HepG2 (cell line): Measurements from ENCODE around the gene ACOT13. TPM values are rescaled to one million over a fixed set of nuclear protein-coding genes. Genes with fewer than 3 reads are reported as not detected.
A peak's percentile ranks its signal among the peaks of the same experiment; 100 is the strongest.

ENCODE experiments used
- CREB1 ChIP-seq, 2 experiments: fragments of 450-650 bp in 1 of 2; IDR thresholded peaks; 2 replicates each; pipeline ENCODE4 v1.6.1; 2016 to 2017; ENCODE audit warnings: control low read depth in 1 of 2, mild to moderate bottlenecking in 1 of 2, missing compliant biosample characterization in 1 of 2, missing genetic modification characterization in 1 of 2
- ESRRA ChIP-seq: sonication (generic); formaldehyde crosslinking; IDR thresholded peaks from 2 replicates; pipeline ENCODE4 v1.5.1; 2020; ENCODE audit warnings: mild to moderate bottlenecking, low read depth, missing genetic modification reagents
- HMG20A ChIP-seq: IDR thresholded peaks from 2 replicates; pipeline ENCODE4 v1.6.1; 2016; ENCODE audit warnings: borderline replicate concordance
- MAFG ChIP-seq: sonication (generic); formaldehyde crosslinking; IDR thresholded peaks from 2 replicates; pipeline ENCODE4 v1.5.1; 2020; ENCODE audit warnings: mild to moderate bottlenecking, missing genetic modification reagents
- MEIS1 ChIP-seq: sonication (generic); formaldehyde crosslinking; IDR thresholded peaks from 2 replicates; pipeline ENCODE4 v1.9.0; 2021; ENCODE audit warnings: mild to moderate bottlenecking, missing genetic modification reagents, moderate library complexity, borderline replicate concordance
- NR2F2 ChIP-seq: IDR thresholded peaks from 2 replicates; pipeline ENCODE4 v1.6.1; 2012; ENCODE audit warnings: low read depth, inconsistent platforms, borderline replicate concordance
- RARG ChIP-seq: sonication (generic); formaldehyde crosslinking; IDR thresholded peaks from 2 replicates; pipeline ENCODE4 v1.4.0; 2020; ENCODE audit warnings: low read depth, mild to moderate bottlenecking, missing genetic modification reagents
- ZNF326 ChIP-seq: sonication (generic); formaldehyde crosslinking; IDR thresholded peaks from 2 replicates; pipeline ENCODE4 v1.4.0; 2020; ENCODE audit warnings: missing genetic modification reagents, borderline replicate concordance
- ZNF335 ChIP-seq: sonication (generic); formaldehyde crosslinking; IDR thresholded peaks from 2 replicates; pipeline ENCODE4 v1.4.0; 2020; ENCODE audit warnings: missing genetic modification reagents
- polyA plus RNA-seq, 8 experiments: library from polyadenylated mRNA; depleted of rRNA in 3 of 8; stranded (reverse) in 7 of 8; unstranded in 1 of 8; fragments of >200 nt; fragmentation: Illumina TruSeq in 4 of 8; extraction: Trizol in 4 of 8; gene quantifications; 2 replicates each; pipeline versions ENCODE4 v1.2.1 to v1.2.3, GENCODE V29; 2011 to 2016; ENCODE audit warnings: low read depth in 4 of 8, missing spikeins in 1 of 8, mixed read lengths in 1 of 8; ENCODE audit not compliant: insufficient read depth in 1 of 8
- total RNA-seq, 5 experiments: library from RNA; depleted of rRNA; stranded (reverse); fragments of >200 nt; fragmentation: Illumina TruSeq; extraction: Trizol; gene quantifications; 2 replicates each; pipeline ENCODE4 v1.2.3, GENCODE V29; 2016; ENCODE audit warnings: low read depth in 1 of 5
- TF ChIP-seq, protein P1 (sequence below): sonication (generic); formaldehyde crosslinking; IDR thresholded peaks from 2 replicates; pipeline ENCODE4 v1.4.0; 2020; ENCODE audit warnings: missing genetic modification reagents
- TF ChIP-seq, protein P2 (sequence below): sonication (generic); formaldehyde crosslinking; IDR thresholded peaks from 2 replicates; pipeline ENCODE4 v1.8.1; 2023; ENCODE audit warnings: mild to moderate bottlenecking, missing genetic modification reagents
- TF ChIP-seq, protein P3 (sequence below): sonication (generic); formaldehyde crosslinking; IDR thresholded peaks from 2 replicates; pipeline ENCODE4 v1.4.0; 2020; ENCODE audit warnings: missing genetic modification reagents, low read depth, mild to moderate bottlenecking, borderline replicate concordance
- TF ChIP-seq, protein P4 (sequence below): sonication (generic); formaldehyde crosslinking; IDR thresholded peaks from 2 replicates; pipeline ENCODE4 v1.5.0; 2020; ENCODE audit warnings: missing genetic modification reagents
- TF ChIP-seq, protein P5 (sequence below): IDR thresholded peaks from 2 replicates; pipeline ENCODE4 v1.6.1; 2016; ENCODE audit warnings: control low read depth
- TF ChIP-seq, protein P6 (sequence below): sonication (generic); formaldehyde crosslinking; IDR thresholded peaks from 2 replicates; pipeline ENCODE4 v1.5.0; 2020; ENCODE audit warnings: missing genetic modification reagents, mild to moderate bottlenecking, borderline replicate concordance

ACOT13 gene
- total and polyA plus RNA-seq, 2 of the 13 experiments (the other 11 are each of a cell fraction or from before 2014, with no cell fraction given), result 31.5 to 45.1 TPM

DNA sequence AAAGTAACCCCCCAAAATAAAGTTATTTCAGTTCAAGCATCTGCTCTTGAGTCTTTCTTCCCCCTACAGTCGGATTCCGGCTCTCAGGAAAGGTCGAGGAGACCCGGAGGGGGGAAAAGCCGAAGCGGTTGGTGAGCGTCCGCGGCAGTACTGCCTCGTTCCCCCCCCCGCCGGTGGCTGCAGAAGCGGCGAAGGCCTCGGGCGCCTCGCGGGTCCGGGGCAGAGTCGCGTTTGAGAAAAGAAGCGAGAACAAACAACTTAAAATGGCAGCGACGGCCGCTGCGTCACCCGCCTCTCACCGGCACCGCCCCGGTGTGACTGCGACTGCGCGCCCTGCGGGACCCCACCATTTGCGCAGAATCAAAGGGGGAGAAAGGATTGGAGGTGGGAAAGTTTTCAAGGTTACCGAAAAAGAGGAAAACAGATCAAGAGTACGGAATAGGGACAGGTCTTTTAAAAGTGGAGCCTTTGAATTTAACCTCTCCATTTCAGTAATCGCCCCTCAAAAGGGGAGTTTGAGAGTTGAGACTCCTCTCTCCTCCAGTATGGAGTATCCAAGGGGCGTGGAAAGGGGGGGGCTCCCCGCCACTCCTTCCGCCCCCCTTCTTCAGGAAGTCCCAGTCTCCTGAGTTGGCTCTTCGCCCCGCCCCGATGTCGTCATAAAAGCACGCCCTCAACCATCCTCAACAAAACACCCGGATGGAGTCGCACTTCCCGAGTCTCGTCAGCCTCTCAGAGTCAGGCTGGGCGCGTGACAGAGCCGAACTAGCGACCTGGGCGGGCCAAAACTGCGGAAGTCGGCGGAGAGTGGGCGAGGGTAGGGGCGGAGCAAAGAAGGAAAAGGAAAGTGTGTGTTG lies 54.0 kb downstream of the ACOT13 start (continued):
- TF ChIP-seq HMG20A (CRISPR knock-in tag) (no peak), MAFG (CRISPR knock-in tag) (no peak), NR2F2 (0 out of 2 replicates have a peak, but pooled peaks have one; percentile 13), ESRRA (CRISPR knock-in tag) (no peak), ZNF326 (CRISPR knock-in tag) (no peak), ZNF335 (peak; percentile 62; the same call in 1 of the 2 replicates), RARG (no peak), MEIS1 (CRISPR knock-in tag) (peak; percentile 65; the same call in 1 of the 2 replicates), CREB1 (IDR thresholded peaks at IDR 0.05) (peak; percentile 96), CREB1 (CRISPR knock-in tag; IDR thresholded peaks at IDR 0.05) (peak; percentile 98)
- TF ChIP-seq, protein P1, sequence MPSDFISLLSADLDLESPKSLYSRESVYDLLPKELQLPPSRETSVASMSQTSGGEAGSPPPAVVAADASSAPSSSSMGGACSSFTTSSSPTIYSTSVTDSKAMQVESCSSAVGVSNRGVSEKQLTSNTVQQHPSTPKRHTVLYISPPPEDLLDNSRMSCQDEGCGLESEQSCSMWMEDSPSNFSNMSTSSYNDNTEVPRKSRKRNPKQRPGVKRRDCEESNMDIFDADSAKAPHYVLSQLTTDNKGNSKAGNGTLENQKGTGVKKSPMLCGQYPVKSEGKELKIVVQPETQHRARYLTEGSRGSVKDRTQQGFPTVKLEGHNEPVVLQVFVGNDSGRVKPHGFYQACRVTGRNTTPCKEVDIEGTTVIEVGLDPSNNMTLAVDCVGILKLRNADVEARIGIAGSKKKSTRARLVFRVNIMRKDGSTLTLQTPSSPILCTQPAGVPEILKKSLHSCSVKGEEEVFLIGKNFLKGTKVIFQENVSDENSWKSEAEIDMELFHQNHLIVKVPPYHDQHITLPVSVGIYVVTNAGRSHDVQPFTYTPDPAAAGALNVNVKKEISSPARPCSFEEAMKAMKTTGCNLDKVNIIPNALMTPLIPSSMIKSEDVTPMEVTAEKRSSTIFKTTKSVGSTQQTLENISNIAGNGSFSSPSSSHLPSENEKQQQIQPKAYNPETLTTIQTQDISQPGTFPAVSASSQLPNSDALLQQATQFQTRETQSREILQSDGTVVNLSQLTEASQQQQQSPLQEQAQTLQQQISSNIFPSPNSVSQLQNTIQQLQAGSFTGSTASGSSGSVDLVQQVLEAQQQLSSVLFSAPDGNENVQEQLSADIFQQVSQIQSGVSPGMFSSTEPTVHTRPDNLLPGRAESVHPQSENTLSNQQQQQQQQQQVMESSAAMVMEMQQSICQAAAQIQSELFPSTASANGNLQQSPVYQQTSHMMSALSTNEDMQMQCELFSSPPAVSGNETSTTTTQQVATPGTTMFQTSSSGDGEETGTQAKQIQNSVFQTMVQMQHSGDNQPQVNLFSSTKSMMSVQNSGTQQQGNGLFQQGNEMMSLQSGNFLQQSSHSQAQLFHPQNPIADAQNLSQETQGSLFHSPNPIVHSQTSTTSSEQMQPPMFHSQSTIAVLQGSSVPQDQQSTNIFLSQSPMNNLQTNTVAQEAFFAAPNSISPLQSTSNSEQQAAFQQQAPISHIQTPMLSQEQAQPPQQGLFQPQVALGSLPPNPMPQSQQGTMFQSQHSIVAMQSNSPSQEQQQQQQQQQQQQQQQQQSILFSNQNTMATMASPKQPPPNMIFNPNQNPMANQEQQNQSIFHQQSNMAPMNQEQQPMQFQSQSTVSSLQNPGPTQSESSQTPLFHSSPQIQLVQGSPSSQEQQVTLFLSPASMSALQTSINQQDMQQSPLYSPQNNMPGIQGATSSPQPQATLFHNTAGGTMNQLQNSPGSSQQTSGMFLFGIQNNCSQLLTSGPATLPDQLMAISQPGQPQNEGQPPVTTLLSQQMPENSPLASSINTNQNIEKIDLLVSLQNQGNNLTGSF (CRISPR knock-in tag), result no peak
- TF ChIP-seq, protein P2, sequence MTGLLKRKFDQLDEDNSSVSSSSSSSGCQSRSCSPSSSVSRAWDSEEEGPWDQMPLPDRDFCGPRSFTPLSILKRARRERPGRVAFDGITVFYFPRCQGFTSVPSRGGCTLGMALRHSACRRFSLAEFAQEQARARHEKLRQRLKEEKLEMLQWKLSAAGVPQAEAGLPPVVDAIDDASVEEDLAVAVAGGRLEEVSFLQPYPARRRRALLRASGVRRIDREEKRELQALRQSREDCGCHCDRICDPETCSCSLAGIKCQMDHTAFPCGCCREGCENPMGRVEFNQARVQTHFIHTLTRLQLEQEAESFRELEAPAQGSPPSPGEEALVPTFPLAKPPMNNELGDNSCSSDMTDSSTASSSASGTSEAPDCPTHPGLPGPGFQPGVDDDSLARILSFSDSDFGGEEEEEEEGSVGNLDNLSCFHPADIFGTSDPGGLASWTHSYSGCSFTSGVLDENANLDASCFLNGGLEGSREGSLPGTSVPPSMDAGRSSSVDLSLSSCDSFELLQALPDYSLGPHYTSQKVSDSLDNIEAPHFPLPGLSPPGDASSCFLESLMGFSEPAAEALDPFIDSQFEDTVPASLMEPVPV (CRISPR knock-in tag), result no peak; the same call in 1 of the 2 replicates
- TF ChIP-seq, protein P3, sequence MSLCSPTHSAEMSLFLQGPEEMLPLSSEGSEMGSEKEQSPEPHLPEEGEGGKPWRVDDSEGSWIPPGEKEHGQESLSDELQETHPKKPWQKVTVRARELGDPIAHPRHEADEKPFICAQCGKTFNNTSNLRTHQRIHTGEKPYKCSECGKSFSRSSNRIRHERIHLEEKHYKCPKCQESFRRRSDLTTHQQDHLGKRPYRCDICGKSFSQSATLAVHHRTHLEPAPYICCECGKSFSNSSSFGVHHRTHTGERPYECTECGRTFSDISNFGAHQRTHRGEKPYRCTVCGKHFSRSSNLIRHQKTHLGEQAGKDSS, result 0 out of 2 replicates have a peak, but pooled peaks have one; percentile 25
- TF ChIP-seq, protein P4, sequence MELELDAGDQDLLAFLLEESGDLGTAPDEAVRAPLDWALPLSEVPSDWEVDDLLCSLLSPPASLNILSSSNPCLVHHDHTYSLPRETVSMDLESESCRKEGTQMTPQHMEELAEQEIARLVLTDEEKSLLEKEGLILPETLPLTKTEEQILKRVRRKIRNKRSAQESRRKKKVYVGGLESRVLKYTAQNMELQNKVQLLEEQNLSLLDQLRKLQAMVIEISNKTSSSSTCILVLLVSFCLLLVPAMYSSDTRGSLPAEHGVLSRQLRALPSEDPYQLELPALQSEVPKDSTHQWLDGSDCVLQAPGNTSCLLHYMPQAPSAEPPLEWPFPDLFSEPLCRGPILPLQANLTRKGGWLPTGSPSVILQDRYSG (CRISPR knock-in tag), result no peak
- TF ChIP-seq, protein P5, sequence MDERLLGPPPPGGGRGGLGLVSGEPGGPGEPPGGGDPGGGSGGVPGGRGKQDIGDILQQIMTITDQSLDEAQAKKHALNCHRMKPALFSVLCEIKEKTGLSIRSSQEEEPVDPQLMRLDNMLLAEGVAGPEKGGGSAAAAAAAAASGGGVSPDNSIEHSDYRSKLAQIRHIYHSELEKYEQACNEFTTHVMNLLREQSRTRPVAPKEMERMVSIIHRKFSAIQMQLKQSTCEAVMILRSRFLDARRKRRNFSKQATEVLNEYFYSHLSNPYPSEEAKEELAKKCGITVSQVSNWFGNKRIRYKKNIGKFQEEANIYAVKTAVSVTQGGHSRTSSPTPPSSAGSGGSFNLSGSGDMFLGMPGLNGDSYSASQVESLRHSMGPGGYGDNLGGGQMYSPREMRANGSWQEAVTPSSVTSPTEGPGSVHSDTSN (CRISPR knock-in tag), result no peak
- TF ChIP-seq, protein P6, sequence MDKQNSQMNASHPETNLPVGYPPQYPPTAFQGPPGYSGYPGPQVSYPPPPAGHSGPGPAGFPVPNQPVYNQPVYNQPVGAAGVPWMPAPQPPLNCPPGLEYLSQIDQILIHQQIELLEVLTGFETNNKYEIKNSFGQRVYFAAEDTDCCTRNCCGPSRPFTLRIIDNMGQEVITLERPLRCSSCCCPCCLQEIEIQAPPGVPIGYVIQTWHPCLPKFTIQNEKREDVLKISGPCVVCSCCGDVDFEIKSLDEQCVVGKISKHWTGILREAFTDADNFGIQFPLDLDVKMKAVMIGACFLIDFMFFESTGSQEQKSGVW (CRISPR knock-in tag), result no peak
